Right ventricle myocardium inferior (tissue), 1 donor: ENCODE measurements around the gene CACNB3. TPM values are rescaled to one million over a fixed set of nuclear protein-coding genes. Genes with fewer than 3 reads are reported as not detected.
A peak's percentile ranks its signal among the peaks of the same experiment; 100 is the strongest.
"Not testable (repeated sequence)": the region's sequence is repeated elsewhere in the genome, so short reads cannot be mapped to it uniquely, and the experiment has no call there.

Experiments
- ATAC-seq: fragments of 200-7000 bp; cut with Tn5 transposase; one replicate; pipeline ENCODE4 v1.9.1; 2020; ENCODE audit warnings: mild to moderate bottlenecking, moderate library complexity
- DNase-seq: peaks from one replicate; pipeline ENCODE4 v3.0.0; 2021; ENCODE audit errors: missing footprints
- intact Hi-C: fragments of 100-400 bp; cut with DNase I; formaldehyde crosslinking; loops from one replicate; pipeline ENCODE4 v1.11.0; 2022
- total RNA-seq: library from RNA; stranded (reverse); fragmentation: NEBNext Ultra II Directional; extraction: Animal tissue kit (Norgen Biotek cat#: 25700); gene quantifications from one replicate; pipeline ENCODE4 v1.2.1, GENCODE V29; 2021
- donor health status: DM: no; HTN: yes; CAD: no; lungs with severe emphysema.

The CACNB3 gene
- total RNA-seq, 1 donor from 2014 or later = 6.0 TPM

DNA sequence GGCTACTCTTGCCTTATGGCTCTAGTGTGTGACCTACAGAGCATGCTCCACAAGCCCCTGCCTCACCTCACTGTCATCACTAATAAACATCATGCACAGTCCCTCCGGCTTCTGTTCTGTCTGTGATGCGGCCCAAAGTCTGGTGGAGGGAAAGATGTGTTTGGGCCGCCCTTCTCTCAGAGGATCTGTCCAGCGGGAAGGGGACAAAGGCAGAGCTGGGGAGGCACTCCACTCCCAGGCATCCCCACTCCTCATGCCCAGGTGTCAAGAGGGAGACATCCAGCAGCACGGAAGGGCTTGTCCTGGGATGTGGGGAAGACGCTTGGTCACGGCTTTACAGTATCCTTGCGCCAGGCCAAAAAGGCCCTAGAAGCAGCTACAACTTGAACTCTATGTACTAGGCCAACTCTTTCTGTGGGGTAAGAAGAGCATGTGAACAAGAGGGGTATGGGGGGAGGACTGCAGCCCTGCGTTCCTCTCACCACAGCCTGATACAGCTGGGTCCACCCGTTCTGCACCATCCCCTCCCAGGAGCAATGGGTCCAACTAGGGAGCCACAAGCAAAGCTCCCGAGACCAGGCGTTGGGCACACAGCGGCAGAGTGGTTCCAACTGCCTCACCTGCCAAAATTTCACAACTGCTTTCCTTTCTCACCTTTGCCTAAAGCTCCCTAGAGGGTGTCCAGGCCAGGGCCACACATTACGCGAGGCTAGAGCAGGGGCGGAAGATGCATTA lies 10.7 kb downstream of the CACNB3 start:
- no peak for DNase-seq
- intact Hi-C loops = no loop called here
- no peak for ATAC-seq

DNA sequence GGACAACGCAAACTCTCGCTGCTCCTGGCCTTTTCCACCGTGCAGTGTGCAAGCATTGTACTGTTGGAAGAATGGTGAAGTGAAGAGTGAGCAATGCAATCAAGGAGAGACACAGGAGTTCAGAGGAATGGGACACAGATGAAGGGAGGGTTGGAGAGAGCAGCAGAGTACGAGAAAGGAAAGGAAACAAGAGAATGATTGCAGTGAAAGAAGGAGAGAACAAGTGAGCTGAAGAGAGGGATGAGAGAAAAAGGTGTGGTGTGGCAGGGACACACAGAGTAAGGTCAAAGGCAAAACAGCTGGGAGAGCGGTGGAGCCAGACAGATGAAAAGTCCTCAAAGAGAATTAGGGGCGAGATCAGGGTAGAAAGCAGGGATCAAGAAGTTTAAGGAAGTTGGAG lies 13.0 kb downstream of the CACNB3 start:
- DNase-seq = no peak
- intact Hi-C loops = no loop called here
- no peak for ATAC-seq

DNA sequence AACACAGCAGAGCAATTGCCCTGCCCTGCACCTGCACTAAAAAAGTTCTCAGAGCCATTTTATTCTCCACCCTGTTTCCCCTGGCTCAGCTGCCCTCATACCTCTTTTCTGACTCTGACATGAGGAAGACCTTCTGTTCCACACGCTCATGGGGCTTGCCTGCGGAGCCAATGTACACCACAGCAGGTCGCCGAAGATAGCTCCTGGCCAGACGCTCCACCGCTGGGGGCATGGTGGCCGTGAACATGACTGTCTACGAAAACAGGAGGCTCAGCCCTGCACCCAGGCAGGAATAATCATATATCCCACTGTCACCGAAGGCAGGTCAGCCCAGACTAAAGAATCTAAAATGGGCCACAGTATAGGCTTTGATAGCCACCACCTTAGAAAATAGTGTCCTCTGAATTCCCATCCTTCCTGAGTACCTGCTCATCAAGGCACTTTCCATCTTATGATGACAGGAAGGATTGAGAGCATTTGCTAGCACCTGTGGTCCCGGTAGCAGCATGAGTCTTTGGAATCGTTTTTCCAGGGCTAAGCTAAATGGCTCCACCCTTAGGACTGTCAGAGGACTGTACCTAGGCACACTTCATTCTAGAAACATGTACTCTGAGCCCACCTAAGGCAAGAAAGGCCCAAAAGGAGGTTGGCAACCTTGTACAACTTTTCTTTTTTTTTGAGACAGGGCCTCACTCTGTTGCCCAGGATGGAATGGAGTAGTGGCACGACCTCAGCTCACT lies 14.2 kb downstream of the CACNB3 start:
- intact Hi-C loops = no loop called here
- no peak for ATAC-seq
- DNase-seq = no peak

DNA sequence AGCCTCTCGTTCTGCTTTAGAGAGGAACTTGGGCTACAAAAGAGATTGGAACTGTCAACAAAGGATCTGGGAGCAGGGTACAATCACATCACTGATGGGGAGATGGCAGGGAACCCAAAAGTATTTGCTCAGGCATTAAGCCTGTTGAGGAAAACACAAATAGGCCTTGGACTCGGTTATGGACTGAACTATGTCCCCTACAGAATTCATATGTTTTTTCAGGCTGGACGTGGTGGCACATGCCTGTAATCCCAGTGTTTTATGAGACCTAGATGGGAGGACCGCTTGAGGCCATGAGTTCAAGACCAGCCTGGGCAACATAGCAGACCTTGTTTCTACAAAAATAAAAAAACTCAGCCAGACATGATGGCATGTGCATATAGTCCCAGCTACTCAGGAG lies 19.8 kb downstream of the CACNB3 start:
- intact Hi-C loops = no loop called here
- ATAC-seq (no peak), DNase-seq (no peak)

DNA sequence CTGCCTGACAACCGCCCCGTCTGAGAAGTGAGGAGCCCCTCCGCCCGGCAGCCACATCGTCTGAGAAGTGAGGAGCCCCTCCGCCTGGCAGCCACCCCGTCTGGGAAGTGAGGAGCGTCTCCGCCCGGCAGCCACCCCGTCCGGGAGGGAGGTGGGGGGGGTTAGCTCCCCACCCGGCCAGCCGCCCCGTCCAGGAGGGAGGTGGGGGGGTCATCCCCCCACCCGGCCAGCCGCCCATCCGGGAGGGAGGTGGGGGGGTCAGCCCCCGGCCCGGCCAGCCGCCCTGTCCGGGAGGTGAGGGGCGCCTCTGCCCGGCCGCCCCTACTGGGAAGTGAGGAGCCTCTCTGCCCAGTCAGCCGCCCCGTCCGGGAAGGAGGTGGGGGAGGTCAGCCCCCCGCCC lies 23.7 kb downstream of the CACNB3 start:
- DNase-seq, intact Hi-C loops, ATAC-seq: not testable (repeated sequence)

DNA sequence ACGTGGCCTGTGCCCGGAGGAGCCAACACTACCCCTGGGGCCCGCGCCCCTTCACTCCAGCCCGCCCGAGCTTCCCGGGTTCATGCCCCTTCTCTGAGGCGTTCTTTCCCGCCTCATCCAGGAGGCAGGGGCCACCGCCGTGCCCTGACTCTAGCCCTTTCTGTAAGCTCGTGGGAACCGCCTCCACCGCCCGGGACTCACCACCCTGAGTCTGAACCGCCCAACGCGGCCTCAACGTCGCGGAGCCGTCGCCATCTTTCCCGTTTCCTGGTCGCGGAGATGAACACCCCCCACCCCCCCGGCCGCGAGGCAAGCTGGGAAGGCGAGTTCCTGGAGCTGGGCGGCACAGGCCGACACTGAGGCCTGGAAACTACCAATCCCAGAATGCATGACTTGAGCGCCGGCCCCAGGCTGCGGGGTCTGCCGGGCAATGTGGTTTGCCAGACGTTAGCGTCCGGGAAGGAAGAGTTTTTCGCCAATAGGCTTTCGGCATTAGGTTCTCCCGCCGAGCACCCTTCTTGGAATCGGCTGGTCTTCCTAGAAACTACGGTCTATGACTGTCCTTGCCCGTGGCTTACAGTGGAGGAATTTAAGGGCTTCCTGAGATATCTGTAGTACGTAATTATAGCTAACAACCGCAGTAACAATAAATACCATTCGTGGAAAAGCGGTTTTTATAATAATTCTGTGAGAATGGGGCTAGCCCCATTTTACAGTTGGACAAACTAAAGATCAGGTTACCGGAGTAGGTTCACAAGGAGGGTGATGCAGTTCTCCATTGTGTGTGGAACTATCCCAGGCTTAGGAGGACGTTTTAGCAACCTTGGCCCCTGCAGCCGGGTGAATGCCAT lies 33.8 kb downstream of the CACNB3 start, which contains the start of gene DDX23:
Gene DDX23, minus strand, starts transcription at position 281 of the 851 bp plus-strand sequence. CDS start 6,381 bp downstream, outside the sequence.
- DNase-seq = peak; percentile 97
- intact Hi-C loops = loop anchor here (1.0 to 5.0 kb wide), 3 partner anchors 38 to 145 kb away; partner anchors contain the start of gene DDN
- peak; percentile 99 for ATAC-seq

DNA sequence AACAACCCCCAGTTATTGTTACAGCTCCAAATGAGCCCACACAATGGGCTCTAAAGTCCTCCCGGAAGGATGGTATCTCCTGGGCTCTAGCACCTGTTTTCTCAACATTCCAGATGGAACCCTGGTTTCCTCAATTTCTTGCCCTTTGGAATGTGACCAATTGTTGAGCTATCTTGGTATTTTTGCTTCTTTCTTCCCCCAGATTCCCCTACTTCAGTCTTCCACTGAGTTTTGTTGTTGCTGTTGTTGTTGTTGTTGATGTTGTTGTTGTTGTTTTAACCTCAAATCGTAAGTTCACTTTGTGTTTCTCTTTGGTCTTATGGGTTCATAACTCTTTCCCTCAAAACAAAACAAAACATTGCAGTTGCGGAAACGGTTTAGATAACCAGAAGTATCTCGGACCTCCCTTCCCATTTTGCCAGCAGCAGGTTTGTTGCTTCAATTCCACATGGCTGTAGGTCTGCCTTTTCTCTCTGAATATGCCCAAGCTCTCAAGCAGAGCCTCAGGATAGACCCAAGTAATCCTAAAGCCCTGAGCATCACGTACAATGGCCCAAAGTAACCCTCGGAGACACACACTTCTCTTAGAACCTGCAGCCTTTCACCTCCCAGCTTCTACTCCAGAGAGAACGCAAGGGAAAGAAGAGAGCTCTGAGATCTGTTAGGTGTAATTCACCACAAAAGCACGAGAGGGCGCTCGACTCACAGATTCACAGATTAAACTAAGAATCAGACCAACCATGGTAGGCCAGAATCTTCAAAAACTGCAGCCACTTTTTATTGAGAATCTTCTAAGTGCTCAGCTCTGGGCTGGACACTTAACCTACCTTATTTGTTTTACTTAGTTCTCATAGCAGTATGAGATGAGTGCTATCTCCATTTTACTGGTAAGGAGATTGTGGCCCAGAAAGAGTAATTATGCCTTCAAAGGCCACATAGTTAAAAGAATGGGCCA lies 34.7 kb downstream of the CACNB3 start:
- ATAC-seq (peak; percentile 72), DNase-seq (peak; percentile 82)
- intact Hi-C loops = loop anchor here (1.0 to 5.0 kb wide), 3 partner anchors 37 to 144 kb away; partner anchors contain the start of gene DDN

DNA sequence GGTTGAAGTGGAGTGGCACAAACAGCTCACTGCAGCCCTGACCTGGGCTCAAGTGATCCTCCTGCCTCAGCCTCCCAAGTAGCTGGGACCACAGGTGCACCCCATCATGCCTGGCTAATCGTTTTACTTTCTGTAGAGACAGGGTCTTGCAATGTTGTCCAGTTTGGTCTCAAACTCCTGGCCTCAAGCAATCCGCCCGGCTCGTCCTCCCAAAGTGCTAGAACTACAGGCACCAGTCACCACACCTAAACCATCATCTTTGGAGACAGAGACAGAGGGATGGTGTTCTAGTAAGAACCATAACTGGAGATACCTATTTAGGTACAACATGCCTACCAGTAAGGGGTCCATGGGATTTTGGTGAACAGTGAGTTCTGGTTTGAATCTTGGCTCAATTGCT lies 36.2 kb downstream of the CACNB3 start:
- ATAC-seq = no peak
- intact Hi-C loops = loop anchor here (5.0 kb wide), 1 partner anchor 143 kb away; the partner anchor contains the start of gene DDN
- DNase-seq = no peak

DNA sequence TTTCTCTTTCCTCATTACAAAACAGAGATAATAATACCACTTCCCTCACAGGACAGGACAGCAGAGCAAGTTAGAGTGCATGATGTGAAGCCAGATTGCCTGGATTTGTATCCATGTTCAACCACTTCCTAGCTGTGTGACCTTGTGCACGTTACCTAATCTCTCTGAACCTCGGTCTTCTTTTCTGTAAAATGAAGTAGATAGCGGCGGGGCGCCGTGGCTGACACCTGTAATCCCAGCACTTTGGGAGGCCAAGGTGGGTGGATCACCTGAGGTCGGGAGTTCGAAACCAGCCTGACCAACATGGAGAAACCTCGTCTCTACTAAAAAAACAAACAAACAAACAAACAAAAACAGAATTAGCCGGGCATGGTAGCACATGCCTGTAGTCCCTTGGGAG lies 36.6 kb downstream of the CACNB3 start:
- intact Hi-C loops = loop anchor here (5.0 kb wide), 1 partner anchor 142 kb away; the partner anchor contains the start of gene DDN
- not testable (repeated sequence) for DNase-seq, ATAC-seq

DNA sequence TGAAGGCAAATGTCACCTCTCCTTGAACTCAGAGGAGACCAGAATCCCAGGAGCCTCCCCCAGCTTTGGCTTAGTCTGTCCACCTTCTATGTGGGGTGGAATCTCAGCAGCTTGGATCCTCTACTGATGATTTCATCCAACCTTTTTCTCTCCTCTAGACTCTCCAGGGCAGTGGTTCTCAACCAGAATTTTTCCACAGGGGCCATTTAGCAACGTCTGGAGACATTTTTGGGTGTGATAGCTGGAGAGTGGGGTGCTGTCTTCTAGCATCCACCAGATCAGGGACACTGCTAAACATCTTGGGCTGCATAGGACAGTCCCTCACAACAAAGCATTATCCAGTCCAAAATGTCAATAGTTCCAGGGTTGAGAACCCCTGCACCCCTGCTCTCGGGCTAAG lies 38.1 kb downstream of the CACNB3 start:
- ATAC-seq (no peak), DNase-seq (no peak)
- intact Hi-C loops = no loop called here

DNA sequence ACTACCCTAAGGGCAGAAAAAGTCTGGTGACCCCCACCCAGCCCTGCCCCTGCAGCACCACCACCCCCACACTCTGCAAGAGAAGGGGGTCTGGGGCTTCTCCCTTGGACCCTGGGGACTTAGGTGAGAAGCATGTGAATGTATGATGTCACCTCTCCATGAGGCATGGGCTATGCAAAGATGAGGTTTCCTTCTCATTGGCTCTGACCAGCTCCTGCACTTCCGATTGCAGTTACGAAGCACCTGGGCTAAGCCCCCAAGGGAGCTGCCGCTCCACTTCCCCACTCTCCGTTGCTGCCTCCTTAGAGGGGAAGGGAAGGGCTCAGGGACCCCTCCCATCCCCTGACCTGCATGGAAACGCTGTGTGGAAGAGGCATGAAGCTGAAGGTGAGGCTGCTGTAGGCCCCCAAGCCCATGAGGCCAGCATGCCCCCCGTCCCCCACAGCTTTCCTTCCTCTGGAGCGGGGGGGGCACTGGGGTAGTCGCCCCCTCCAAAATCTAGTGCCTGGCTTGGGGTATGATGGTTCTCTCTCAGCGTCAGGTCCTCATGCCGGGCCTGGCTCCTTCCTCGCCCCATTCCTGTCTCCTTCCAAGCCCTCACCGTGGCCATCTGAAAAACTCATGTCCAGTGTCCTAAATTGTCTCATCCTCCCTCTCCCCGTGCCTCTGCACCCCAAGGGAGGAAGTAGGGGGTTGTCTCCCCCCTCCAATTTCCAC lies 39.1 kb downstream of the CACNB3 start:
- ATAC-seq (no peak), DNase-seq (no peak)
- intact Hi-C loops = no loop called here

DNA sequence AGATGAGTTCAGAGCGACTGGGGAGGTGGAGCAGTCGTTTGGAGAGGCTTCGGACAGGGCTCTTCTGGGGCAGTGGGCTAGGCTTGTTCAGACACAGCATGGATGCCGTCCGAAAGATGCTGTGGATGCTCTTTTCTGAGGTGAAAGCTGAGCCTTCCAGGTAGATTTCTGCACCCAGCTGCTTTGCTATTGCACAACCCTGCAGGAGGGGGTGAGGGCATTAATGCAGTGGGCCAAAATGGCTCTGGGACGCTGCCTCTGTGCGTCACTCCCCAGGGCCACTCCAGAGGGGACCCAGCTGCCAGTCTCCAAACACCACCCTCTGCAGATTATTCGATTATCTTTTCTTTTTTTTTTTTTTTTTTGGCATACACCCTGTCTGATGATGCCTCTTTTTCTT lies 39.7 kb downstream of the CACNB3 start:
- ATAC-seq (no peak), DNase-seq (no peak)
- intact Hi-C loops = no loop called here

DNA sequence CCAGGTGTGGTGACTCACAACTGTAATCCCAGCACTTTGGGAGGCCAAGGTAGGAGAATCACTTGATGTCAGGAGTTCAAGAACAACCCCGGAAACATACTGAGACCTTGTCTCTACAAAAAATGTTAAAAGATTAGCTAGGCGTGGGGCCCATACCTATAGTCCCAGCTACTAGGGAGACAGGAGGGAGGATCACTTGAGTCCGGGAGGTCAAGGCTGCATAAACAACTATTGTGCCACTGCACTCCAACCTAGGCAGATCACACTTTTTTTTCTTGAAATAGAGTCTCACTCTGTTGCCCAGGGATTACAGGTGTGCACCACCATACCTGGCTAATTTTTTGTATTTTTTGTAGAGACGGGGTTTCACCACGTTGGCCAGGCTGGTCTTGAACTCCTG lies 41.3 kb downstream of the CACNB3 start:
- intact Hi-C loops = no loop called here
- ATAC-seq (no peak), DNase-seq (no peak)

DNA sequence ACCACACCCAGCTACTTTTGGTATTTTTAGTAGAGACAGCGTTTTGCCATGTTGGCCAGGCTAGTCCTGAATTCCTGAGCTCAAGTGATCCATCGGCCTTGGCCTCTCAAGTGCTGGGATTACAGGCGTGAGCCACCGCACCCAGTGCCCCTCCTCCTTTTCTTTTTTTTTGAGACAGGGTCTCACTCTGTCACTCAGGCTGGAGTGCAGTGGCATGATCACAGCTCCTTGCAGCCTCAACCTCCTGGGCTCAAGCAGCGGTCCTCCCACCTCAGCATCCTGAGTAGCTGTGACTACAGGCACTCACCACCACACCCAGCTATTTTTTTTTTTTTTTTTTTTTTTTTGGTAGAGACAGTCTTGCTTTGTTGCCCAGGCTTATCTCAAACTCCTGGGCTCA lies 41.9 kb downstream of the CACNB3 start:
- ATAC-seq, DNase-seq, intact Hi-C loops: not testable (repeated sequence)

DNA sequence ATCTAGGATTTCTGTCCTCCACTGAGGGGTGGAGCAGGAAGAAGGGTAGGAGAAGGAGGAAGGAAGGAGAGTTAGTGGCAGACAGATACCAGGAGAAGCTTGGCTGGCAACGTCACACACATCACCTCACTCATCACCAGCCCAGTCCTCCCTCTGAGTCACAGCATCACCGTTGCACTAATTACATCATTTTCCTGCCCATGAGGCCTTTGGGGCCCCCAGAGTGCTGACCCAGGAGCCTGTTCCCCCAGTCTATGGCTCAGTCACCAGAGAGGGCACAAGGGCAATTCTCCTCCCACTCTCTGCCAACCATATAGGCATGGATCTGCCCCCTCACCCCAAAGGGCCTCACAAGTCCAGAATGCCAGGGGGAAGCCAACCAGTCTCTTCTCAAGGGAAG lies 42.8 kb downstream of the CACNB3 start:
- DNase-seq (no peak), ATAC-seq (no peak)
- intact Hi-C loops = no loop called here

DNA sequence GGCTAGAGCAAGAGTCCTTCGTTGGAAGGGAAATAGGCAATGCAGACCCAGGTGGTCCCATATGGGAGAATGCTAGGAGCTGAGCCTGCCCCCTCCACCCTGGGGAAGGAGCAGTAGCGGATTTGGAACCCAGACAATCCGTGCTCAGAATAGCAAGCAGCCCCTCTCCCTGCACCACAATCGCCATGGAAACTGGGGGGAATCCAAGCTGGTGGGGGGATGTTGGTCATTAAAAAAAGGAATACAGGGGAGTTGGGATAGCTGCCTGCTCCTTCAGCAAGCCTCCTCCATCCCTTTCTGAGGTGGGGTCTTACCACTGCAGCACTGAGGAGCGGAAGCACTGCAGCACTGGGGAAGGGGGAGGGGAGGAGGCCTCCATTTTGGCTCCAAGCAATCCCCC lies 44.5 kb downstream of the CACNB3 start:
- intact Hi-C loops = no loop called here
- no peak for DNase-seq
- no peak for ATAC-seq

DNA sequence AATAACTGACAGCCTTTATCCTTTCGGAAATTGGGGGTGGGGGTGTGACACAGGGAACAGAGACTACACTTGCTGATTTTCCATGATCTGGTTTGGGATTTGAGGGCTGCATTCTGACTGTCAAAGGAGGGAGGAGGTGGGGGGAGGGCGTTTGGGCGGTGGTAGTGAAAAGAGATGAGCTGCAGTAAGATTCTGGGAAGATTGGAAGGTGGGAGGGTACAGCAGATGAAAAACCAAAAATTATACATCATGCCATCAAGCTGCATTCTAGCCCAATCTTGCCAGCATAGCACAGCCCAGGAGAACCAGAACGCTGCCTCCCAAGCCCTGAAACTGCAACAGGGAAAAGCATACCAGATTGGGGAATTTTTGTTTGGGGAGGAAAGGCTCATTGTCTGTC lies 45.0 kb downstream of the CACNB3 start:
- DNase-seq = no peak
- ATAC-seq = no peak
- intact Hi-C loops = no loop called here
